Astrocyte of the cerebellum (primary cell): Measurements from ENCODE around the gene FOXO6.

Source experiments
- DNase-seq: peaks from one replicate; pipeline ENCODE4 v3.0.0-alpha.2; 2011; ENCODE audit warnings: low read depth
- H3K4me3 ChIP-seq: 2 replicates; pipeline ENCODE4 v1.5.1; 2011; ENCODE audit warnings: mild to moderate bottlenecking, low read depth, low read length, moderate library complexity
- in situ Hi-C: cut with HindIII; loops from 2 replicates; pipeline ENCODE4 v1.10.0; 2017; ENCODE audit warnings: low sequenced_read_pairs
- TF ChIP-seq, protein P1 (sequence below): IDR thresholded peaks from 2 replicates; pipeline ENCODE4 v1.5.1; 2012; ENCODE audit warnings: low read length, low read depth, moderate library complexity, mild to moderate bottlenecking; ENCODE audit errors: missing control alignments

The FOXO6 gene

DNA sequence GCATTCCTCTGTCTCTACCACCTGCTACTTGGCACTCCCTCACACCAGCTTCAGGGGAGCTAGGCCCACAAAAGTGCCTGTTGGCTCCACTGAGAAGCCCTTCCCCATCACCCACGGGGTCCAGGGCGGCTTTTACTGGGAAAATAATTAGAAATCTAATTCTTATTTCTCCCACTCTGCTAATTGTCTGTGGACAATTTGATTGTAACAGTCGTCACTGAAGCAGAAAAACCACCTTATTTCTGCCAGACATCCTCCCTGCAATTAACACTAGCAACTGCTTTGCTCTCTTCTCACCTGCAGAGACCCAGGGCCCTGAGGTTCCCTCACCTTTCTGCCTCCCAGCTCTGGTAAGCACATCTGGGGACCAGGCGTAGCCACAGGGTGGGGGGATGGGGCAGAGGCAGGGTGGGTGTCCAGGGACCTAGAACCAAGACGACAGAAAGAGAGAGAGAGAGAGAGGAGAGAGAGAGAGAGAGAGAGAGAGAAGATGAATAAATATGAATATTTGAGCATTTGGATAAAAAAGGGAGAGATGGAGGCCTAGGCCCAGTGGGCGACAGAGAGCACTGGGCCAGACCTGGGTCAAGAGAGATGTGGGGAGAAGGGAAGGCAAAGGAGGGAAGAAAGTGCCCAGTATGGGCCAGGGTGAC lies 32.6 kb downstream of the FOXO6 start:
- DNase-seq: no peak
- in situ Hi-C loops: no loop called here
- TF ChIP-seq, protein P1, sequence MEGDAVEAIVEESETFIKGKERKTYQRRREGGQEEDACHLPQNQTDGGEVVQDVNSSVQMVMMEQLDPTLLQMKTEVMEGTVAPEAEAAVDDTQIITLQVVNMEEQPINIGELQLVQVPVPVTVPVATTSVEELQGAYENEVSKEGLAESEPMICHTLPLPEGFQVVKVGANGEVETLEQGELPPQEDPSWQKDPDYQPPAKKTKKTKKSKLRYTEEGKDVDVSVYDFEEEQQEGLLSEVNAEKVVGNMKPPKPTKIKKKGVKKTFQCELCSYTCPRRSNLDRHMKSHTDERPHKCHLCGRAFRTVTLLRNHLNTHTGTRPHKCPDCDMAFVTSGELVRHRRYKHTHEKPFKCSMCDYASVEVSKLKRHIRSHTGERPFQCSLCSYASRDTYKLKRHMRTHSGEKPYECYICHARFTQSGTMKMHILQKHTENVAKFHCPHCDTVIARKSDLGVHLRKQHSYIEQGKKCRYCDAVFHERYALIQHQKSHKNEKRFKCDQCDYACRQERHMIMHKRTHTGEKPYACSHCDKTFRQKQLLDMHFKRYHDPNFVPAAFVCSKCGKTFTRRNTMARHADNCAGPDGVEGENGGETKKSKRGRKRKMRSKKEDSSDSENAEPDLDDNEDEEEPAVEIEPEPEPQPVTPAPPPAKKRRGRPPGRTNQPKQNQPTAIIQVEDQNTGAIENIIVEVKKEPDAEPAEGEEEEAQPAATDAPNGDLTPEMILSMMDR: no peak
- no peak overlapping the region for H3K4me3 ChIP-seq

DNA sequence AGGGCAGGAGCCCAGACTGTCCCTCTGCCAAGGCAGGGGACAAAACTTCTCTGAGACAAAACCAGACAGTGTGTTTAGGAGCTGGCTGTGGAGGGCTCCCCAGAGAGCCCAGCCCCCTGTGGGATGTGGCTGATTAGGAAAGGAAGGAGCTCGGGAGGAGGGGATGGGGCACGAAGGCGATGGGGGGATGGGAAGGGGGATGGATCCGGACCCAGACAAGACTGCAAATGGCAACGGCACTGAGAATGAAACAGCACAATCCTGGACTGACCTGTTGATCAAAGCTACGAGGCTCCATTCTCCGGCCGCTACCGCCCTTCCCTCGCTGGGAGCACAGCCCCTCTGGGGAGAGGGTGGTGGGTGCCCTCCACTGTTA lies 33.1 kb downstream of the FOXO6 start:
- no peak for DNase-seq
- TF ChIP-seq, protein P1: no peak
- in situ Hi-C loops: no loop called here
- no peak overlapping the region for H3K4me3 ChIP-seq

DNA sequence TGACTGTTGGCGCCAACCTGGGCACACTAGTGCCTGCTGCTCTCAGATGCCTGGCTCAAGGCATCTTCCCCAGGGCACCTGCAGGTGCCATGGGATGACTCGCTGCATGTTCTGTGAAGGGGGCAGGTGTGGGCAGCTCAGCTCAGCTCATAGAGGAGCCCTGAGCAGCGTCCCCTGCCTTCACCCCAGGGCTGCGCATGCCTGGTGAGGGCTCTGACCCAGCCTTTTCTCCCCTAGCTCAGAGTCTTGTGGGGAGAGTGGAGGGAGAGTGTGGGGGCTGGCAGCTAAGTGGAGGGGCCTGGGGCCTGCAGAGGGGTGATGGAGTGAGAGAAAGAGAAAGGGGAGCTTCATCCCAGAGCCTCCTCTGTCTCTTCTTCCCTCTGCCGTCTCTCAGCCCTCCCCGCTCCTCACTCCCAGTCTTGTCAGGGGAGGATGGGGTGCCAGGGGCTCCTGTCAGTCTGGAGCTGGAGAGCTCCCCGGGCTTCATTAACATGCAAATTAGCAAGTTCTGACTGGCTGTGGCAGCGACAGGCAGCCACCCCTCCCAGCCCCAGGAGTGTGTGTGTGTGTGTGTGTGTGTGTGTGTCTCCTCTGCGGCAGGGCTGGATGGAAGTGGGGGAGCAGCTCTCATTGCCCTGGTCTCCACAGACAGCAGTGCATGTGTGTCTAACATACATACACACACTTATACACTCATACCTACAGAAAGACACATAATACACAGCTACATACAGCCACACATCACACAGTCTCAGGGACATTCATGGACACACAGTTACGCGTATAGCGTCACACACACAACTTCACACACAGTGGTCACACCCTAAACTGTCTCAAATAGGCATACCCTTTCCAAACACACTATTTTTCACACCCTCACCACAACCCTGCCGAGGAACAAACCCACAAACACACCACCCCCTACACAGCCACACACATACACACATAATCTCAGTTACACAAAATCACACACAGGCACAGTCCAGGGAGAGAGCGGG lies 34.0 kb downstream of the FOXO6 start:
- TF ChIP-seq, protein P1: no peak
- in situ Hi-C loops: no loop called here
- no peak overlapping the region for H3K4me3 ChIP-seq
- DNase-seq: no peak

DNA sequence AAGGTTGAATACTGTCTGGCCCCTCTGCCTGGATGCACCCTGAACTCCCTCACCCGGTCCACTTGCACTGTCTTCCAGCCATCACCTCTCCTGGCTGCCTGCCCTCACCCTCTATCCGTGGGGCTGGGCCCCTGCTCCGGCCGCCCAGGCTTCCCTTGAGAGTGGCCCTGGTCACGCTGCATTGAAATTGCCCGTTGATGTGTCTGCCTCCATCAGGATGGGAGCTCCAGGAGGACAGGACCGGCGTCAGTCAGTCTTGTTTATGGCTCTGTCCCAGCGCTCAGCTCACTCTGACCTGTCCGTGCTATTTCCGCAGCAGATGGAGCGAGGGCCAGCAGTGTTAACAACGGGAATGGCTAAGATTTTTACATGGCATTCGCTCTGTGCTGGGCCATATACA lies 34.9 kb downstream of the FOXO6 start:
- H3K4me3 ChIP-seq: no peak overlapping the region
- in situ Hi-C loops: no loop called here
- DNase-seq: no peak
- TF ChIP-seq, protein P1: no peak

DNA sequence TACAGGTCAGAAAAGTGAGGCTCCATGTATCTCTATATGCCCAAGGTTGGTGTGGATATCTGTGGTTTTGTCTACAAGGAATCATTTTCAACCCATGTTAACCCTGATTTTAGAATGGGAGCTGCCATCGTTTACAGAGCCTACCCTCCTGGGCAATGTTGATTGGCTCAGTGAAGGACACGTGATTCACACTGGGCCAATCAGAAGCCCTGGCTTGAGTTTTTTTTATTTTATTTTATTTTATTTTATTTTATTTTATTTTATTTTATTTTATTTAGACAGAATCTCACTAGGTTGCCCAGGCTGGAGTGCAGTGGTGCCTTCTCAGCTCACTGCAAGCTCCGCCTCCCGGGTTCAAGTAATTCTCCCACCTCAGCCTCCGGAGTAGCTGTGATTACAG lies 35.8 kb downstream of the FOXO6 start:
- no peak overlapping the region for H3K4me3 ChIP-seq
- in situ Hi-C loops: no loop called here
- DNase-seq: no peak
- TF ChIP-seq, protein P1: no peak

DNA sequence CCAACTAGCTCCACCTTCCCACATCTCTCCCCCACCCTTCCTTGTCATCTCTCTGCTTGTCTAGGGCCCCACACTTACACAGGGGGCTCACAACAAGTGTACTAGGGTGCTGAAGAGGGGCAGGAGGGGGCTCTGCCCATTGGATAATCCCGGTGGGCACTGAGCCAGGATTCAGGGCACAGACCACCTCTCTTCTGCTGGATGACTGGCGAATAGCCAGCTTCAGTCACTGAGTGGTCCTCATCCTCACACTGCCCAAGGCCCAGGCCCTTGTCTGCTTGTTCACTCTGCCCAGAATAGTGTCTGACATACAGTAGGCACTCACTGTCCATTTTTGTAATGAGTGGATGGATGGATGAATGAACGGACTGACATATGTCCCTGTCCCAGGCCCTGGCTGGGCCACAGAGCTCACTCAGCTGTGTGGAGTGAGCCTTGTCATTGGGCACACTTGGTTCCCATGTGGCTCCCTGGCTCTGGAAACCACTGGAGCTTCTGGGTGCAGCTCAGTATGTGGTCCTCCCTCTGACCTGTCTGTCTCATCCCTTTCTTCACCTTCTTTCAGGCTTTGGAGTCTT lies 36.6 kb downstream of the FOXO6 start:
- no peak overlapping the region for H3K4me3 ChIP-seq
- in situ Hi-C loops: no loop called here
- TF ChIP-seq, protein P1: no peak
- no peak for DNase-seq
